ENCODE measurements around the gene MRO. TPM values are rescaled to one million over a fixed set of nuclear protein-coding genes. Genes with fewer than 3 reads are reported as not detected.

The MRO gene
- total and polyA plus RNA-seq, 10 of the 15 experiments (the other 5 are each of a cell fraction or from before 2014, with no cell fraction given) = 0.11 to 0.18 TPM; not detected in 8

GRCh38 chr18:50791599-50792438, 28.0 kb downstream of the MRO start:
- intact Hi-C loops (cut with micrococcal nuclease; ENCODE audit: unreplicated experiment) (no loop called here), in situ Hi-C loops (cut with MboI) (no loop called here)
- Histone ChIP-seq H3K9me3 (replicated peaks; ENCODE audit: control insufficient read depth, insufficient read depth, low read length) (no peaks in the 10 kb centered on the region), H3K9ac (ENCODE audit: control insufficient read depth, insufficient read depth, low read length) (no peak overlapping the region), H3K36me3 (ENCODE audit: control insufficient read depth in 2 of 2, insufficient read depth in 2 of 2, low read length in 1 of 2) (no peaks in the 10 kb centered on the region), H3K27ac (ENCODE audit: control insufficient read depth, insufficient read depth) (no peak overlapping the region), H3K79me2 (ENCODE audit: control insufficient read depth, insufficient read depth, low read length) (no peaks in the 10 kb centered on the region), H3K4me1 (ENCODE audit: control insufficient read depth, insufficient read depth, low read length) (no peaks in the 10 kb centered on the region), H3K27me3 (replicated peaks in 1 of 2; ENCODE audit: control insufficient read depth in 2 of 2, insufficient read depth in 2 of 2, low read length in 1 of 2) (peaks cover 0 to 2% of the 10 kb centered on the region in 2 experiments; a peak in 2 of 4 replicates), H2AFZ (ENCODE audit: control insufficient read depth, low read depth, low read length) (no peak overlapping the region), H3K4me3 (no peak overlapping the region), H4K20me1 (ENCODE audit: control insufficient read depth, insufficient read depth) (no peaks in the 10 kb centered on the region), H3K4me2 (ENCODE audit: control insufficient read depth, insufficient read depth) (no peak overlapping the region)
- 48% methylated on average over 4 of the region's 4 CpGs for WGBS (ENCODE audit: insufficient coverage, insufficient replicate concordance, low lambda C conversion rate, missing lambda C conversion rate)
- DNase-seq (ENCODE audit: low read depth, low spot score) (no peak), ATAC-seq (no peak), FAIRE-seq (no peak)
- SMC1A ChIA-PET (ENCODE audit: uncharacterized antibody, unreplicated experiment) = interaction anchor here (0.5 kb wide), 1 partner anchor 33 kb away, joined by 3 read pairs; no protein-coding TSS in a partner anchor
- POLR2A ChIA-PET = interaction anchor here (0.7 kb wide), 2 partner anchors 278 to 403 kb away, joined by 3 to 8 read pairs; no protein-coding TSS in a partner anchor
- no TSS peak for BruUV-seq (replicated peaks)
- RAD21 ChIA-PET (ENCODE audit: unreplicated experiment) = no interaction called here
- CTCF ChIA-PET = no interaction called here
- no peak for TF ChIP-seq MEF2A (IDR thresholded peaks at IDR 0.05; ENCODE audit: insufficient read depth, low read depth, low read length)
- no peak for TF ChIP-seq IRF4 (IDR thresholded peaks at IDR 0.05; ENCODE audit: low read depth, low read length)
- TF ChIP-seq ZNF217 (IDR thresholded peaks at IDR 0.05) = no peak
- TF ChIP-seq NKRF (conservative IDR thresholded peaks at IDR 0.05) = no peak
